ENCODE measurements around the gene SYT2. TPM values are rescaled to one million over a fixed set of nuclear protein-coding genes. Genes with fewer than 3 reads are reported as not detected.

The SYT2 gene
- total RNA-seq, 1 experiment from 2014 or later: 0.09 TPM

GRCh38 chr1:202593845-202594244 lies 116.4 kb downstream of the SYT2 start:
- intact Hi-C loops (cut with micrococcal nuclease; ENCODE audit: unreplicated experiment): no loop called here
- H3K4me3 Mint-ChIP-seq (ENCODE audit: unreplicated experiment): no peak overlapping the region
- Histone ChIP-seq H3K27me3 (replicated peaks; ENCODE audit: control insufficient read depth, insufficient read depth, low read length) (no peaks in the 10 kb centered on the region), H3K4me1 (peaks cover 12% of the 10 kb centered on the region), H3K4me3 (ENCODE audit: low read depth, low read length) (no peak overlapping the region), H3K36me3 (ENCODE audit: control insufficient read depth, insufficient read depth, low read length) (no peaks in the 10 kb centered on the region), H3K9me3 (no peaks in the 10 kb centered on the region)
- no peaks in the 10 kb centered on the region for H3K36me3 Mint-ChIP-seq (ENCODE audit: insufficient read depth, unreplicated experiment)
- H3K27me3 Mint-ChIP-seq (ENCODE audit: insufficient read depth, unreplicated experiment): no peaks in the 10 kb centered on the region
- H3K27ac Mint-ChIP-seq (ENCODE audit: unreplicated experiment): no peak overlapping the region
- DNase-seq: no peak
- H3K9me3 Mint-ChIP-seq (ENCODE audit: unreplicated experiment): no peaks in the 10 kb centered on the region
- H3K4me1 Mint-ChIP-seq (ENCODE audit: low read depth, unreplicated experiment): peaks cover under 1% of the 10 kb centered on the region
- no peak for TF ChIP-seq CTCF (IDR thresholded peaks at IDR 0.05; ENCODE audit: insufficient read depth in 1 of 2, low read depth in 1 of 2, low read length in 1 of 2, severe bottlenecking in 1 of 2, unreplicated experiment in 1 of 2)
- BruUV-seq (replicated peaks): no TSS peak
- CTCF ChIA-PET: no interaction called here
- POLR2A ChIA-PET: interaction anchor here (0.6 kb wide), 1 partner anchor 400 kb away, joined by 3 read pairs; the partner anchor contains the start of gene LGR6

- H3K27ac Mint-ChIP-seq (ENCODE audit: unreplicated experiment): no peak overlapping the region
- intact Hi-C loops (cut with micrococcal nuclease; ENCODE audit: unreplicated experiment): no loop called here
- no peaks in the 10 kb centered on the region for H3K9me3 Mint-ChIP-seq (ENCODE audit: unreplicated experiment)
- H3K9me3 ChIP-seq: no peaks in the 10 kb centered on the region
- H3K4me3 Mint-ChIP-seq (ENCODE audit: unreplicated experiment): no peak overlapping the region
- DNase-seq: no peak
- no peak overlapping the region for H3K4me3 ChIP-seq (ENCODE audit: low read depth, low read length)
- peaks cover 17% of the 10 kb centered on the region for H3K4me1 Mint-ChIP-seq (ENCODE audit: low read depth, unreplicated experiment)
- H3K4me1 ChIP-seq: peaks cover 21% of the 10 kb centered on the region
- no TSS peak for BruUV-seq (replicated peaks)
- ChIA-PET POLR2A (no interaction called here), CTCF (no interaction called here)
- H3K36me3 Mint-ChIP-seq (ENCODE audit: insufficient read depth, unreplicated experiment): no peaks in the 10 kb centered on the region
- no peak for TF ChIP-seq CTCF (IDR thresholded peaks at IDR 0.05; ENCODE audit: insufficient read depth in 1 of 2, low read depth in 1 of 2, low read length in 1 of 2, severe bottlenecking in 1 of 2, unreplicated experiment in 1 of 2)
- H3K27me3 ChIP-seq (replicated peaks; ENCODE audit: control insufficient read depth, insufficient read depth, low read length): no peaks in the 10 kb centered on the region
- H3K36me3 ChIP-seq (ENCODE audit: control insufficient read depth, insufficient read depth, low read length): no peaks in the 10 kb centered on the region
- no peaks in the 10 kb centered on the region for H3K27me3 Mint-ChIP-seq (ENCODE audit: insufficient read depth, unreplicated experiment)
Measured at GRCh38 chr1:202592146-202592545, 118.1 kb downstream of the SYT2 start.

GRCh38 chr1:202591515-202591914 lies 118.7 kb downstream of the SYT2 start:
- TF ChIP-seq CTCF (IDR thresholded peaks at IDR 0.05; ENCODE audit: insufficient read depth in 1 of 2, low read depth in 1 of 2, low read length in 1 of 2, severe bottlenecking in 1 of 2, unreplicated experiment in 1 of 2): no peak
- H3K4me3 Mint-ChIP-seq (ENCODE audit: unreplicated experiment): no peak overlapping the region
- POLR2A ChIA-PET: no interaction called here
- BruUV-seq (replicated peaks): no TSS peak
- Histone ChIP-seq H3K36me3 (ENCODE audit: control insufficient read depth, insufficient read depth, low read length) (no peaks in the 10 kb centered on the region), H3K9me3 (no peaks in the 10 kb centered on the region), H3K4me1 (peaks cover 21% of the 10 kb centered on the region), H3K4me3 (ENCODE audit: low read depth, low read length) (no peak overlapping the region), H3K27me3 (replicated peaks; ENCODE audit: control insufficient read depth, insufficient read depth, low read length) (no peaks in the 10 kb centered on the region)
- H3K4me1 Mint-ChIP-seq (ENCODE audit: low read depth, unreplicated experiment): peaks cover 20% of the 10 kb centered on the region
- DNase-seq: no peak
- intact Hi-C loops (cut with micrococcal nuclease; ENCODE audit: unreplicated experiment): no loop called here
- no peaks in the 10 kb centered on the region for H3K9me3 Mint-ChIP-seq (ENCODE audit: unreplicated experiment)
- CTCF ChIA-PET: no interaction called here
- no peaks in the 10 kb centered on the region for H3K36me3 Mint-ChIP-seq (ENCODE audit: insufficient read depth, unreplicated experiment)
- H3K27me3 Mint-ChIP-seq (ENCODE audit: insufficient read depth, unreplicated experiment): no peaks in the 10 kb centered on the region
- H3K27ac Mint-ChIP-seq (ENCODE audit: unreplicated experiment): peak overlapping the region; percentile 88
